ENCODE measurements around the gene PATE1. TPM values are rescaled to one million over a fixed set of nuclear protein-coding genes. Genes with fewer than 3 reads are reported as not detected.

PATE1 gene
- total and polyA plus RNA-seq, 4 donors, result 0.24 TPM; not detected in 3

DNA sequence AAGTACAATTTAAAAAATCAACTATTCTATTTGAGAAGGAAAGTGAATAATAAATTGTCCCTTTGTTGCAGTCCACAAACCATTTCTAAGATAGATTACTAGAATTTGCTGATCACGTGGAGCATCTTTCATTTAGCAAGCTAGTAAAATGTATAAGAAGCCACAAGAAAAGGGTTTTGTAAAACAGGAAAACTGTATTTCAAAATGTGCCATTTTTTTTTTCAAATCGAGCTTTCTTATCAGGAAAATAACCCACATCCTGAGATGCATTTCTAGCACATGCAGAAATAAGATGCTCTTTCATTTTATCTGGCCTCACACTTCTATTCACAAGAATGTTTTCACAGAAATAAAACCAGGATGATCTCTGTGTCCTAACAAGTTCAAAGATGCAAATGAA, 38.6 kb downstream of the PATE1 start:
- no peak overlapping the region for H3K4me3 ChIP-seq (ENCODE audit: low read depth, low read length)
- DNase-seq (ENCODE audit: low read depth in 4 of 6, low spot score in 6 of 6), result no peak
- no peaks in the 10 kb centered on the region for H3K4me1 ChIP-seq (ENCODE audit: control insufficient read depth, insufficient read depth, low read length)
- no peaks in the 10 kb centered on the region for H3K27me3 ChIP-seq (ENCODE audit: control insufficient read depth, insufficient read depth, low read length)
- H3K27ac ChIP-seq (ENCODE audit: low read depth, low read length), result no peak overlapping the region
- H3K9me3 ChIP-seq (ENCODE audit: control insufficient read depth, insufficient read depth, low read length), result no peaks in the 10 kb centered on the region
- H3K36me3 ChIP-seq (ENCODE audit: control insufficient read depth, insufficient read depth, low read length), result no peaks in the 10 kb centered on the region
- WGBS (ENCODE audit: insufficient coverage), result 50% methylated on average over 1 of the region's 2 CpGs

DNA sequence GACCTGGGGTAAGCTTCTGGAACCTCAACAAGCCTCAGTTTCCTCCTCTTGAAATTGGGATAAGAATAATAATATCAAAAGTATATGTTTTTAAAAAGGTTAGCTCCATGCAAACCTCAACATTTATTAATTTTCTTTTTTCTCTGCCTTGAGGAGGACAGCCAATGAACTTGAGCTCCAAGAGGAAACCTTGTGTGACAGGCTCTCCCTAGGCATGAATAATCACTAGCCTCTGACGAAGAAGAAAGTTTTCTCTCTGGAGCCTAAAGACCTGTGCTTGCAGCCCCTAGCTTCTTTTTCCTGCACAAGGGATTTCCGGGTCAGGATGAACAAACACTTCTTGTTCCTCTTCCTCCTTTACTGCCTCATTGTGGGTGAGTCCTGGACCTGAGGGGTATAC, 41.7 kb downstream of the PATE1 start, which contains the start of gene PATE3:
TSS of gene PATE3 (plus strand) at position 301 of the 400 bp plus-strand sequence. CDS start at position 326, 25 bp downstream.
- no peaks in the 10 kb centered on the region for H3K27me3 ChIP-seq (ENCODE audit: control insufficient read depth, insufficient read depth, low read length)
- no peak within 1 kb of the TSS for H3K4me3 ChIP-seq (ENCODE audit: low read depth, low read length)
- H3K9me3 ChIP-seq (ENCODE audit: control insufficient read depth, insufficient read depth, low read length), result no peaks in the 10 kb centered on the region
- H3K27ac ChIP-seq (ENCODE audit: low read depth, low read length), result no peak within 1 kb of the TSS
- no peaks in the 10 kb centered on the region for H3K36me3 ChIP-seq (ENCODE audit: control insufficient read depth, insufficient read depth, low read length)
- WGBS (ENCODE audit: insufficient coverage), result 58% methylated on average over 2 of the region's 2 CpGs
- no peaks in the 10 kb centered on the region for H3K4me1 ChIP-seq (ENCODE audit: control insufficient read depth, insufficient read depth, low read length)
- no peak for DNase-seq (ENCODE audit: low read depth in 4 of 6, low spot score in 6 of 6)

DNA sequence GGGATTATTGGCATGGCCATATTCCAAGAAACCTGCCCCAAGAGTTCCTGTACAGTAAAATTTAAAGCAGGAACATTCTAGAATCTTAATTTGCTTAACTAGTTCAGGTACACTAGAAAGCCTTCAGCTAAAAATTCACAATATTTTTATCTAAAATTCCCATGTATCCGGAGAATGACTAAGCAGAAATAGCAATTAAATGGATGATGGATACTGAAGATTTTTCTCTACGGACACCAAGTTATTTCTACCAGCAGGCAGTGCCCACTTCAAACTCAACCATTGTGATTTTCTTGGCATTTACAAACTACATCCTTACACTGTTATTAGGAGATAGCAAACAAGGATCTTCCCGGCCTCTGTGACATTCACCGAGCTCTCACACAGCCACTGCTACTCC, 44.7 kb downstream of the PATE1 start:
- WGBS (ENCODE audit: insufficient coverage), result 100% methylated on average over 2 of the region's 4 CpGs
- Histone ChIP-seq H3K4me3 (ENCODE audit: low read depth, low read length) (no peak overlapping the region), H3K27ac (ENCODE audit: low read depth, low read length) (no peak overlapping the region), H3K9me3 (ENCODE audit: control insufficient read depth, insufficient read depth, low read length) (no peaks in the 10 kb centered on the region), H3K27me3 (ENCODE audit: control insufficient read depth, insufficient read depth, low read length) (no peaks in the 10 kb centered on the region), H3K36me3 (ENCODE audit: control insufficient read depth, insufficient read depth, low read length) (no peaks in the 10 kb centered on the region), H3K4me1 (ENCODE audit: control insufficient read depth, insufficient read depth, low read length) (no peaks in the 10 kb centered on the region)
- no peak for DNase-seq (ENCODE audit: low read depth in 4 of 6, low spot score in 6 of 6)

DNA sequence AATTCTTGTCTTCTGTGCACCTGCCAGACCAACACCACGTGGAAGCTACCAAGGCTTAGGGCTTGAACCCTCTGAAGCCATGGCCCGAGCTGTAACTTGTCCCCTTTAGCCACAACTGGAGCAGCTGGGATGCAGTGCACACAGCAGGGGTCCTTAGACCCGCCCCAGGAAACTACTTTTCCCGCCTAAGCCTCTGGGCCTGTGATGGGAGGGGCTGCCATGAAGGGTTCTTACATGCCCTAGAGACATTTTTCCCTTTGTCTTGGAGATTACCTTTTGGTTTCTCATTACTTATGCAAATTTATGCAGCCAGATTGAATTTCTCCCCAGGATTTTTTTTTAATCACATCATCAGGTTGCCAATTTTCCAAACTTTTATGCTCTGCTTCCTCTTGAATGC, 51.6 kb downstream of the PATE1 start:
- Histone ChIP-seq H3K27ac (ENCODE audit: low read depth, low read length) (no peak overlapping the region), H3K4me1 (ENCODE audit: control insufficient read depth, insufficient read depth, low read length) (no peaks in the 10 kb centered on the region), H3K9me3 (ENCODE audit: control insufficient read depth, insufficient read depth, low read length) (peaks cover 4% of the 10 kb centered on the region), H3K27me3 (ENCODE audit: control insufficient read depth, insufficient read depth, low read length) (no peaks in the 10 kb centered on the region), H3K4me3 (ENCODE audit: low read depth, low read length) (no peak overlapping the region), H3K36me3 (ENCODE audit: control insufficient read depth, insufficient read depth, low read length) (no peaks in the 10 kb centered on the region)
- 41% methylated on average over 4 of the region's 4 CpGs for WGBS (ENCODE audit: insufficient coverage)
- no peak for DNase-seq (ENCODE audit: low read depth in 4 of 6, low spot score in 6 of 6)

Other genes with a start within 250 kb of the PATE1 start
- 10 to 100 TPM; 65.8 to 75.5 TPM for gene EI24, start 176.8 kb upstream of the PATE1 start, total RNA-seq
- 10 to 100 TPM; 89.1 to 96.1 TPM for gene EI24, start 176.8 kb upstream of the PATE1 start, polyA plus RNA-seq (ENCODE audit: insufficient read length in 2 of 2)
- gene STT3A, start 153.4 kb upstream of the PATE1 start, total RNA-seq, result 10 to 100 TPM; 95.2 to 95.7 TPM
- 10 to 100 TPM; 86.9 to 94.5 TPM for gene STT3A, start 153.4 kb upstream of the PATE1 start, polyA plus RNA-seq (ENCODE audit: insufficient read length in 2 of 2)
- 10 to 100 TPM; 12.5 to 15.4 TPM for gene CHEK1, start 121.1 kb upstream of the PATE1 start, total RNA-seq
- 10 to 100 TPM in 1 of 2 donors, 1 to 10 TPM in 1; 8.5 to 10.6 TPM for gene CHEK1, start 121.1 kb upstream of the PATE1 start, polyA plus RNA-seq (ENCODE audit: insufficient read length in 2 of 2)
- gene ACRV1, start 65.4 kb upstream of the PATE1 start, total RNA-seq, result under 1 TPM; 0.17 to 0.79 TPM
- gene ACRV1, start 65.4 kb upstream of the PATE1 start, polyA plus RNA-seq (ENCODE audit: insufficient read length in 2 of 2), result 1 to 10 TPM; 3.8 TPM
- gene PATE2, start 32.5 kb downstream of the PATE1 start, total RNA-seq, result 1 to 10 TPM in 1 of 2 donors, under 1 TPM in 1; 0.61 to 1.5 TPM
- under 1 TPM; 0.23 to 0.82 TPM for gene PATE2, start 32.5 kb downstream of the PATE1 start, polyA plus RNA-seq (ENCODE audit: insufficient read length in 2 of 2)
- gene PATE3, start 41.8 kb downstream of the PATE1 start, total RNA-seq, result not detected
- gene PATE3, start 41.8 kb downstream of the PATE1 start, polyA plus RNA-seq (ENCODE audit: insufficient read length in 2 of 2), result under 1 TPM in 1 of 2 donors, not detected in 1; 0.12 TPM
- not detected for gene PATE4, start 87.0 kb downstream of the PATE1 start, total RNA-seq
- gene PATE4, start 87.0 kb downstream of the PATE1 start, polyA plus RNA-seq (ENCODE audit: insufficient read length in 2 of 2), result under 1 TPM in 1 of 2 donors, not detected in 1; 0.27 TPM
- 10 to 100 TPM in 1 of 2 donors, 1 to 10 TPM in 1; 8.1 to 10.9 TPM for gene HYLS1, start 141.4 kb downstream of the PATE1 start, total RNA-seq
- gene HYLS1, start 141.4 kb downstream of the PATE1 start, polyA plus RNA-seq (ENCODE audit: insufficient read length in 2 of 2), result 10 to 100 TPM; 10.1 to 12.3 TPM
- 10 to 100 TPM; 10.8 to 12.6 TPM for gene PUS3, start 156.9 kb downstream of the PATE1 start, total RNA-seq
- 10 to 100 TPM in 1 of 2 donors, 1 to 10 TPM in 1; 9.3 to 11.2 TPM for gene PUS3, start 156.9 kb downstream of the PATE1 start, polyA plus RNA-seq (ENCODE audit: insufficient read length in 2 of 2)
- gene DDX25, start 158.2 kb downstream of the PATE1 start, total RNA-seq, result 10 to 100 TPM; 13.6 to 15.5 TPM
- gene DDX25, start 158.2 kb downstream of the PATE1 start, polyA plus RNA-seq (ENCODE audit: insufficient read length in 2 of 2), result 10 to 100 TPM; 38.1 to 42.3 TPM
- gene VSIG10L2, start 199.8 kb downstream of the PATE1 start, total RNA-seq, result under 1 TPM in 1 of 2 donors, not detected in 1; 0.72 TPM
- gene VSIG10L2, start 199.8 kb downstream of the PATE1 start, polyA plus RNA-seq (ENCODE audit: insufficient read length in 2 of 2), result under 1 TPM in 1 of 2 donors, not detected in 1; 0.09 TPM